ENCODE data around the gene CCNY.

Gene CCNY

GRCh38 chr10:35428521-35428920, 92.2 kb downstream of the CCNY start:
- TF ChIP-seq CTCF (IDR thresholded peaks at IDR 0.05; ENCODE audit: low read depth, low read length, missing control alignments): no peak
- DNase-seq (ENCODE audit: low read depth): no peak
- no peak overlapping the region for H3K4me3 ChIP-seq (ENCODE audit: low read depth, low read length)

- H3K4me3 ChIP-seq (ENCODE audit: low read depth, low read length): no peak overlapping the region
- DNase-seq (ENCODE audit: low read depth): no peak
- no peak for TF ChIP-seq CTCF (IDR thresholded peaks at IDR 0.05; ENCODE audit: low read depth, low read length, missing control alignments)
These were observed 96.6 kb downstream of the CCNY start for GRCh38 chr10:35432781-35433338.

GRCh38 chr10:35433851-35434426, 97.6 kb downstream of the CCNY start:
- peak; percentile 21 for DNase-seq (ENCODE audit: low read depth)
- no peak for TF ChIP-seq CTCF (IDR thresholded peaks at IDR 0.05; ENCODE audit: low read depth, low read length, missing control alignments)
- H3K4me3 ChIP-seq (ENCODE audit: low read depth, low read length): no peak overlapping the region

- TF ChIP-seq CTCF (IDR thresholded peaks at IDR 0.05; ENCODE audit: low read depth, low read length, missing control alignments): no peak
- no peak overlapping the region for H3K4me3 ChIP-seq (ENCODE audit: low read depth, low read length)
- DNase-seq (ENCODE audit: low read depth): no peak
These were observed 98.2 kb downstream of the CCNY start for GRCh38 chr10:35434533-35434932.

GRCh38 chr10:35435824-35436223, 99.5 kb downstream of the CCNY start:
- H3K4me3 ChIP-seq (ENCODE audit: low read depth, low read length): no peak overlapping the region
- no peak for TF ChIP-seq CTCF (IDR thresholded peaks at IDR 0.05; ENCODE audit: low read depth, low read length, missing control alignments)
- no peak for DNase-seq (ENCODE audit: low read depth)

GRCh38 chr10:35437829-35438228, 101.5 kb downstream of the CCNY start:
- H3K4me3 ChIP-seq (ENCODE audit: low read depth, low read length): no peak overlapping the region
- no peak for TF ChIP-seq CTCF (IDR thresholded peaks at IDR 0.05; ENCODE audit: low read depth, low read length, missing control alignments)
- DNase-seq (ENCODE audit: low read depth): no peak

Data from GM12864 (cell line).